Measurements from ENCODE around the gene GTPBP4. TPM values are rescaled to one million over a fixed set of nuclear protein-coding genes. Genes with fewer than 3 reads are reported as not detected.
"Not testable (repeated sequence)": the region's sequence is repeated elsewhere in the genome, so short reads cannot be mapped to it uniquely, and the experiment has no call there.

GTPBP4 gene
- total RNA-seq, 1 experiment from 2014 or later = 111 TPM

GRCh38 chr10:1064964-1065247 is 76.7 kb downstream of the GTPBP4 start:
- DNase-seq (ENCODE audit: low read depth, low spot score) (no peak), ATAC-seq (no peak)
- Histone ChIP-seq H3K4me2 (ENCODE audit: low read length) (no peak overlapping the region), H3K9ac (ENCODE audit: low read length) (no peak overlapping the region), H3K4me3 (replicated peaks in 1 of 2; ENCODE audit: low read depth in 1 of 2, low read length in 2 of 2) (no peak overlapping the region), H2AFZ (ENCODE audit: low read depth, low read length, poor library complexity, severe bottlenecking) (no peak overlapping the region), H3K4me1 (ENCODE audit: control insufficient read depth in 1 of 2, insufficient read depth in 2 of 2, low read length in 2 of 2) (no peaks in the 10 kb centered on the region), H3K36me3 (ENCODE audit: control insufficient read depth in 1 of 2, insufficient read depth in 2 of 2, low read length in 2 of 2) (no peaks in the 10 kb centered on the region), H3K27ac (ENCODE audit: low read depth, low read length) (no peak overlapping the region), H3K9me2 (ENCODE audit: insufficient read depth) (no peaks in the 10 kb centered on the region), H3K9me3 (ENCODE audit: control insufficient read depth in 1 of 2, insufficient read depth in 1 of 2, low read depth in 1 of 2, low read length in 2 of 2) (no peaks in the 10 kb centered on the region), H3K79me2 (ENCODE audit: insufficient read depth, low read length) (peaks cover 25% of the 10 kb centered on the region), H4K20me1 (ENCODE audit: insufficient read depth) (0 out of 2 replicates have a peak, but pooled peaks cover 3% of the 10 kb centered on the region), H3K27me3 (ENCODE audit: insufficient read depth, low read length) (no peaks in the 10 kb centered on the region)
- RAD21 ChIA-PET (ENCODE audit: low non-redundant PET in 1 of 2, low total read pairs in 2 of 2, uncharacterized antibody in 2 of 2, unreplicated experiment in 2 of 2) = no interaction called here
- POLR2A ChIA-PET = no interaction called here
- CTCF ChIA-PET = no interaction called here
- no peak for TF ChIP-seq JUND (IDR thresholded peaks at IDR 0.05)
- TF ChIP-seq YY1 (IDR thresholded peaks at IDR 0.05; ENCODE audit: extremely low read depth, insufficient replicate concordance, low read depth, low read length) = no peak
- TF ChIP-seq ZNF274 (IDR thresholded peaks at IDR 0.05; ENCODE audit: low read depth, low read length) = no peak
- TF ChIP-seq CBX3 (IDR thresholded peaks at IDR 0.05; ENCODE audit: low read depth) = no peak
- no peak for TF ChIP-seq SP1 (IDR thresholded peaks at IDR 0.05; ENCODE audit: low read depth)
- no peak for TF ChIP-seq REST (IDR thresholded peaks at IDR 0.05; ENCODE audit: low read depth)
- no TSS peak for BruUV-seq (replicated peaks)
- intact Hi-C loops (cut with micrococcal nuclease) = no loop called here

DNA sequence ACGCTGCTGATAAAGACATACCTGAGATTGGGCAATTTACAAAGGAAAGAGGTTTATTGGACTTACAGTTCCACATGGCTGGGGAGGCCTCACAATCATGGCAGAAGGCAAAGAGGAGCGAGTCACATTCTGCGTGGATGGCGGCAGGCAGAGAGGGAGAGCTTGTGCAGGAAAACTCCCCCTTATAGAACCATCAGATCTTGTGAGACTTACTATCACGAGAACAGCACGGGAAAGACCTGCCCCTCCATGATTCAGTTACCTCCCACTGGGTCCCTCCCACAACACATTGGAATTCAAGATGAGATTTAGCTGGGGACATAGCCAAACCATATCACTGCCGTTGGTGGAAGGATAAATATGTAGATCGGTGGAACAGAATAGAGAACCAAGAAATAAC is 78.5 kb downstream of the GTPBP4 start:
- H3K79me2 ChIP-seq (ENCODE audit: insufficient read depth, low read length); H3K9me3 ChIP-seq (ENCODE audit: control insufficient read depth in 1 of 2, insufficient read depth in 1 of 2, low read depth in 1 of 2, low read length in 2 of 2); CTCF ChIA-PET; H3K27me3 ChIP-seq (ENCODE audit: insufficient read depth, low read length); BruUV-seq (replicated peaks); RAD21 ChIA-PET (ENCODE audit: low non-redundant PET in 1 of 2, low total read pairs in 2 of 2, uncharacterized antibody in 2 of 2, unreplicated experiment in 2 of 2); H3K27ac ChIP-seq (ENCODE audit: low read depth, low read length); POLR2A ChIA-PET; H3K9ac ChIP-seq (ENCODE audit: low read length); H2AFZ ChIP-seq (ENCODE audit: low read depth, low read length, poor library complexity, severe bottlenecking); H3K4me2 ChIP-seq (ENCODE audit: low read length); H3K36me3 ChIP-seq (ENCODE audit: control insufficient read depth in 1 of 2, insufficient read depth in 2 of 2, low read length in 2 of 2); H3K4me1 ChIP-seq (ENCODE audit: control insufficient read depth in 1 of 2, insufficient read depth in 2 of 2, low read length in 2 of 2); intact Hi-C loops (cut with micrococcal nuclease); H3K4me3 ChIP-seq (replicated peaks in 1 of 2; ENCODE audit: low read depth in 1 of 2, low read length in 2 of 2); ATAC-seq; H3K9me2 ChIP-seq (ENCODE audit: insufficient read depth); DNase-seq (ENCODE audit: low read depth, low spot score); H4K20me1 ChIP-seq (ENCODE audit: insufficient read depth): not testable (repeated sequence)
